Measurements from ENCODE around the gene OR10K2. TPM values are rescaled to one million over a fixed set of nuclear protein-coding genes. Genes with fewer than 3 reads are reported as not detected.

The OR10K2 gene
- not detected in 2 replicates for total RNA-seq (2012; rRNA removed)
- polyA plus RNA-seq (2012; rRNA removed), result not detected in 2 replicates
- polyA plus RNA-seq (2012; cell fraction: cytosol; rRNA removed), result not detected in 2 replicates
- not detected in 2 replicates for polyA plus RNA-seq (2012; cell fraction: nucleus; rRNA removed; ENCODE audit: low replicate concordance)
- Bru-seq, nascent RNA, result not detected
- not detected for BruChase-seq, experiment 1, labeled RNA remaining after a 6-hour chase
- BruChase-seq, experiment 2, labeled RNA remaining after a 2-hour chase, result not detected
- long read RNA-seq, result 0 reads

GRCh38 chr1:158426137-158426536, at the start of gene OR10K2:
Gene OR10K2 (minus strand): TSS chr1:158426237. CDS start chr1:158420866, 5,371 bp downstream.
- Histone ChIP-seq H2BK15ac (ENCODE audit: low read depth, low read length) (no peak within 1 kb of the TSS), H3K9me1 (ENCODE audit: insufficient read depth, low read length) (no peaks in the 10 kb centered on the region), H3K14ac (replicated peaks; ENCODE audit: low read depth, low read length) (no peak within 1 kb of the TSS), H3K4ac (ENCODE audit: low read depth, low read length) (no peak within 1 kb of the TSS), H4K20me1 (ENCODE audit: insufficient read depth, low read length) (no peaks in the 10 kb centered on the region), H2AK5ac (ENCODE audit: low read depth, low read length) (no peak within 1 kb of the TSS), H3K79me1 (ENCODE audit: low read depth in 1 of 2, low read length in 2 of 2) (no peaks in the 10 kb centered on the region), H3K4me2 (ENCODE audit: low read depth, low read length) (no peak within 1 kb of the TSS), H3K4me3 (ENCODE audit: insufficient read depth, low read depth, low read length) (no peak within 1 kb of the TSS), H4K5ac (ENCODE audit: low read depth, low read length) (no peak within 1 kb of the TSS), H3K27me3 (ENCODE audit: control insufficient read depth, insufficient read depth, low read length) (no peaks in the 10 kb centered on the region), H3K56ac (ENCODE audit: extremely low read depth, insufficient read depth, low read length) (no peak within 1 kb of the TSS), H3K9me3 (ENCODE audit: control insufficient read depth, insufficient read depth, low read length) (no peaks in the 10 kb centered on the region), H3K23ac (ENCODE audit: low read depth, low read length) (no peak within 1 kb of the TSS), H2AFZ (replicated peaks; ENCODE audit: low read length, poor library complexity) (no peak within 1 kb of the TSS), H3K36me3 (ENCODE audit: control insufficient read depth, insufficient read depth, low read length) (no peaks in the 10 kb centered on the region), H3K4me1 (ENCODE audit: control insufficient read depth, insufficient read depth, low read length) (no peaks in the 10 kb centered on the region), H4K91ac (ENCODE audit: insufficient read depth, low read depth, low read length) (no peak within 1 kb of the TSS), H3K9ac (ENCODE audit: low read depth, low read length) (no peak within 1 kb of the TSS), H2BK120ac (ENCODE audit: low read depth, low read length) (no peak within 1 kb of the TSS), H2BK20ac (ENCODE audit: low read depth, low read length) (no peak within 1 kb of the TSS), H3K18ac (ENCODE audit: low read depth, low read length) (no peak within 1 kb of the TSS), H2AK9ac (replicated peaks; ENCODE audit: low read depth, low read length, poor library complexity) (no peak within 1 kb of the TSS), H4K8ac (ENCODE audit: low read depth in 2 of 2, low read length in 2 of 2) (no peak within 1 kb of the TSS), H2BK5ac (ENCODE audit: low read depth, low read length, poor library complexity, severe bottlenecking) (no peak within 1 kb of the TSS), H3K27ac (ENCODE audit: insufficient read depth, low read length) (no peak within 1 kb of the TSS)
- ATAC-seq (ENCODE audit: low read depth) (no peak), DNase-seq (no peak)
- intact Hi-C loops (cut with micrococcal nuclease), result no loop called here
- no CpG with 5 or more reads among the region's 1 CpG for WGBS, 2 experiments (ENCODE audit: extremely low coverage in 2 of 2, insufficient read length in 1 of 2)
- in situ Hi-C loops (cut with MboI; ENCODE audit: low sequenced_read_pairs), result no loop called here
- BruUV-seq (replicated peaks), result no TSS peak
- dilution Hi-C loops (cut with HindIII; ENCODE audit: low sequenced_read_pairs, unreplicated experiment), result no loop called here
- CTCF ChIA-PET, result no interaction called here
- POLR2A ChIA-PET (ENCODE audit: unreplicated experiment), result no interaction called here
- TF ChIP-seq, protein P1, sequence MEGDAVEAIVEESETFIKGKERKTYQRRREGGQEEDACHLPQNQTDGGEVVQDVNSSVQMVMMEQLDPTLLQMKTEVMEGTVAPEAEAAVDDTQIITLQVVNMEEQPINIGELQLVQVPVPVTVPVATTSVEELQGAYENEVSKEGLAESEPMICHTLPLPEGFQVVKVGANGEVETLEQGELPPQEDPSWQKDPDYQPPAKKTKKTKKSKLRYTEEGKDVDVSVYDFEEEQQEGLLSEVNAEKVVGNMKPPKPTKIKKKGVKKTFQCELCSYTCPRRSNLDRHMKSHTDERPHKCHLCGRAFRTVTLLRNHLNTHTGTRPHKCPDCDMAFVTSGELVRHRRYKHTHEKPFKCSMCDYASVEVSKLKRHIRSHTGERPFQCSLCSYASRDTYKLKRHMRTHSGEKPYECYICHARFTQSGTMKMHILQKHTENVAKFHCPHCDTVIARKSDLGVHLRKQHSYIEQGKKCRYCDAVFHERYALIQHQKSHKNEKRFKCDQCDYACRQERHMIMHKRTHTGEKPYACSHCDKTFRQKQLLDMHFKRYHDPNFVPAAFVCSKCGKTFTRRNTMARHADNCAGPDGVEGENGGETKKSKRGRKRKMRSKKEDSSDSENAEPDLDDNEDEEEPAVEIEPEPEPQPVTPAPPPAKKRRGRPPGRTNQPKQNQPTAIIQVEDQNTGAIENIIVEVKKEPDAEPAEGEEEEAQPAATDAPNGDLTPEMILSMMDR (conservative IDR thresholded peaks at IDR 0.05; ENCODE audit: low read depth, low read length), result no peak
- no peak for TF ChIP-seq BHLHE40 (IDR thresholded peaks at IDR 0.05; ENCODE audit: low read depth, low read length)
- TF ChIP-seq, protein P2, sequence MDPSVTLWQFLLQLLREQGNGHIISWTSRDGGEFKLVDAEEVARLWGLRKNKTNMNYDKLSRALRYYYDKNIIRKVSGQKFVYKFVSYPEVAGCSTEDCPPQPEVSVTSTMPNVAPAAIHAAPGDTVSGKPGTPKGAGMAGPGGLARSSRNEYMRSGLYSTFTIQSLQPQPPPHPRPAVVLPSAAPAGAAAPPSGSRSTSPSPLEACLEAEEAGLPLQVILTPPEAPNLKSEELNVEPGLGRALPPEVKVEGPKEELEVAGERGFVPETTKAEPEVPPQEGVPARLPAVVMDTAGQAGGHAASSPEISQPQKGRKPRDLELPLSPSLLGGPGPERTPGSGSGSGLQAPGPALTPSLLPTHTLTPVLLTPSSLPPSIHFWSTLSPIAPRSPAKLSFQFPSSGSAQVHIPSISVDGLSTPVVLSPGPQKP (IDR thresholded peaks at IDR 0.05; ENCODE audit: borderline replicate concordance, low read depth, low read length), result no peak
- TF ChIP-seq MAFK (IDR thresholded peaks at IDR 0.05; ENCODE audit: low read depth, low read length), result no peak
- no peak for TF ChIP-seq POLR2A (IDR thresholded peaks at IDR 0.05; ENCODE audit: low read depth, low read length)
- no peak for TF ChIP-seq RAD21 (IDR thresholded peaks at IDR 0.05; ENCODE audit: low read length)
- TF ChIP-seq RCOR1 (IDR thresholded peaks at IDR 0.05; ENCODE audit: insufficient replicate concordance, low read length), result no peak
- TF ChIP-seq MAZ (IDR thresholded peaks at IDR 0.05; ENCODE audit: borderline replicate concordance, low read depth, low read length), result no peak
- TF ChIP-seq MXI1 (IDR thresholded peaks at IDR 0.05; ENCODE audit: borderline replicate concordance, low read depth, low read length), result no peak
- no peak for TF ChIP-seq CHD1 (IDR thresholded peaks at IDR 0.05; ENCODE audit: low read depth, low read length)
- no peak for TF ChIP-seq SMC3 (IDR thresholded peaks at IDR 0.05; ENCODE audit: low read depth, low read length)
- no peak for TF ChIP-seq RFX5 (IDR thresholded peaks at IDR 0.05; ENCODE audit: low read depth, low read length)
- no peak for TF ChIP-seq USF2 (IDR thresholded peaks at IDR 0.05; ENCODE audit: low read depth, low read length)
- no peak for TF ChIP-seq FOS (IDR thresholded peaks at IDR 0.05; ENCODE audit: low read depth, low read length)
- TF ChIP-seq CEBPB (IDR thresholded peaks at IDR 0.05; ENCODE audit: low read depth, low read length), result no peak
- TF ChIP-seq NFE2L2 (IDR thresholded peaks at IDR 0.05; ENCODE audit: low read depth, low read length), result no peak

All from IMR-90 (cell line).